Epithelial cell of proximal tubule (primary cell): Measurements from ENCODE around the gene PSMB5. TPM values are rescaled to one million over a fixed set of nuclear protein-coding genes. Genes with fewer than 3 reads are reported as not detected.

ENCODE experiments used
- DNase-seq: peaks from one replicate; pipeline ENCODE4 v3.0.0-alpha.2; 2011; ENCODE audit warnings: low read depth
- H3K4me3 ChIP-seq: 2 replicates; pipeline ENCODE4 v1.5.1; 2011; ENCODE audit warnings: low read depth, mild to moderate bottlenecking, low read length
- CTCF ChIP-seq: conservative IDR thresholded peaks from 2 replicates; pipeline ENCODE4 v1.5.1; 2012; ENCODE audit warnings: low read depth, mild to moderate bottlenecking, low read length
- total RNA-seq: library from RNA; depleted of rRNA; stranded (reverse); fragments of >200 nt; gene quantifications from 2 replicates; pipeline ENCODE4 v1.2.3, GENCODE V29; 2015

The PSMB5 gene
- total RNA-seq, 1 donor from 2014 or later: 388 TPM

- no peak overlapping the region for H3K4me3 ChIP-seq
- DNase-seq: no peak
- no peak for TF ChIP-seq CTCF
Observed at GRCh38 chr14:23067847-23068788, 33.4 kb upstream of the PSMB5 start.

- no peak for DNase-seq
- TF ChIP-seq CTCF: no peak
- no peak overlapping the region for H3K4me3 ChIP-seq
Observed at GRCh38 chr14:23066855-23067744, 32.4 kb upstream of the PSMB5 start.

DNA sequence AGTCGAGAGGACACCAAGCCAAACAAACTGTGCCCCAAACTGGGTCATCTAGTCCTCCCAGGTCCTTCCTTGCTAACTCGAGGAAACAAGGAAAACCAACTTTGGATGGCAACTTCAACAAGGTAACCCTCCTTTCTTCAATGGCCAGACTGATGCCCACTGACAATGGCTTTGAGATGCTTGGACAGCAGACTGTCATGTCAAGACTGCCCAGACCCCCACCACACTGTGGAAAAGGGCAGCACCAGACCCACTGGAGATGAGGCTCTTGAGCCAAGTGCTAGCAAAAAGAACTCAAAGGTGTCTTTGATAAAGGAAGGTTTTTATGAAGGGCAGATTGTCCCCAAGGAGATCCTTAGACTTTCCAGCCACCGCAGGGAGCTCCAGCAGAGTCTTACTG, 31.7 kb upstream of the PSMB5 start:
- DNase-seq: no peak
- no peak for TF ChIP-seq CTCF
- no peak overlapping the region for H3K4me3 ChIP-seq

- TF ChIP-seq CTCF: no peak
- no peak overlapping the region for H3K4me3 ChIP-seq
- no peak for DNase-seq
Observed at GRCh38 chr14:23063601-23064000, 28.9 kb upstream of the PSMB5 start.

GRCh38 chr14:23062002-23062401, 27.3 kb upstream of the PSMB5 start:
- DNase-seq: peak; percentile 71
- no peak overlapping the region for H3K4me3 ChIP-seq
- no peak for TF ChIP-seq CTCF

DNA sequence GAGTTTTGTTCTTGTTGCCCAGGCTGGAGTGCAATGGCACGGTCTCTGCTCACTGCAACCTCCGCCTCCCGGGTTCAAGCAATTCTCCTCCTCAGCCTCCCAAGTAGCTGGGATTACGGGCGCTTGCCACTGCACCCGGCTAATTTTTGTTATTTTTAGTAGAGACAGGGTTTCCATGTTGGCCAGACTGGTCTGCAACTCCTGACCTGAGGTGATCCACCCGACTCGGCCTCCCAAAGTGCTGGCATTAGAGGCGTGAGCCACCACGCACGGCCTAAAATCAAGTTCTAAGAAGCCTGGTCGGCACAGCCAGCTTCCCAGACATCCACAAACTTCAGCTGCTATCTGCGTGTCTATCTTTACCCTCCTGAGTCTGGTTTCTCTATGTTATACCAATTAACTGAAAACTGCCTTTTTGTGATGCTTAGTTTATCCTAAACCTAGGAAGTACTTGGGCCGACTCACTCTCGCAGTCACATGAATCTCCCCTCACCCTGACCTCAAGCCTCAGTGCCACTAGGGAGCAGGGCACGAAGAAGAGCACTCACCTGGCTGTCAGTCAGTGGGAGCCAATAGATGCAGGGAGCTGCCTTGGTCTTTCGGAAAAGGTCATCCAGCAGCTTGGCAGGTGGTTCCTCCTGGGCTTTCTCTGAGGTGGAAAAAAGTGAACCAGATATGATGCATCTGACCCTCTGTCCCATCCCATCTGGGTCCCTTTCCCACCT, 26.0 kb upstream of the PSMB5 start:
- DNase-seq: no peak
- no peak for TF ChIP-seq CTCF
- H3K4me3 ChIP-seq: no peak overlapping the region
